Fibroblast of skin of scalp (primary cell): Measurements from ENCODE around the gene SERTAD2. TPM values are rescaled to one million over a fixed set of nuclear protein-coding genes. Genes with fewer than 3 reads are reported as not detected.

Experiments used
- DNase-seq: peaks from one replicate; pipeline ENCODE4 v3.0.0-alpha.2; 2013
- polyA plus RNA-seq, 2 experiments: library from polyadenylated mRNA; unstranded; fragments of 120-200 nt; gene quantifications; one replicate each; pipeline ENCODE4 v1.2.1, GENCODE V29; 2013; ENCODE audit not compliant: insufficient read length in 2 of 2

Gene SERTAD2
- polyA plus RNA-seq (2013, experiment 1 of 2; ENCODE audit: insufficient read length) = 40.1 TPM
- 42.1 TPM for polyA plus RNA-seq (2013, experiment 2 of 2; ENCODE audit: insufficient read length)

GRCh38 chr2:64653109-64654062 lies at the start of gene SERTAD2:
TSS of gene SERTAD2 (minus strand) at chr2:64653913. CDS start at chr2:64636871, 17,042 bp downstream.
- peak; percentile 92 for DNase-seq

DNA sequence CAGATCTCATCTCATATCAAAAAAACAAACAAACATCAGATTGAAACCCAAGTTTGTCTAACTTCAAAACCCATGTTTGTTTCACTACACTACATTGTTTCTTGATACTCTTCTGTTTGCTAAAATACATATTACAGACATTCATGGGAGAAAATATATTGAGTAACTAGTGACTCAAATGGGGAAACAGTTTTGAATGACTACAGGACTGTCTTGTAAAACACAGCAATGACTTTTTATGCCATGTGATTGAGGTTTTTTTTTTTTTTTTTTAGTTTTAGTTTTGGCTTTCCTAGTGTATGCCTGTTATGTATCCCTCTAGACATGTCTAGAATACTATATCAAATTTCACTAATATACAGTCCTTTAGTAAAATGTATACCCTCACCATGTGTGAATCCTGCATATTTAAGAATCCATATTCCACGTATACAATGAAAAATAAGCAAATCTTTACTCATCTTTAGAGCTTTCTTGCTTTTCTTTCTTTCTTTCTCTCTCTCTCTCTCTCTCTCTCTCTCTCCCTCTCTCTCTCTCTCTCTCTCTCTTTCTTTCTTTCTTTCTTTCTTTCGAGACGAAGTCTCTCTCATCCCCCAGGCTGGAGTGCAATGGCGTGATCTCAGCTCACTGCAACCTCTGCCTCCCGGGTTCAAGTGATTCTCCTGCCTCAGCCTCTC lies 46.6 kb upstream of the SERTAD2 start:
- peak; percentile 29 for DNase-seq

DNA sequence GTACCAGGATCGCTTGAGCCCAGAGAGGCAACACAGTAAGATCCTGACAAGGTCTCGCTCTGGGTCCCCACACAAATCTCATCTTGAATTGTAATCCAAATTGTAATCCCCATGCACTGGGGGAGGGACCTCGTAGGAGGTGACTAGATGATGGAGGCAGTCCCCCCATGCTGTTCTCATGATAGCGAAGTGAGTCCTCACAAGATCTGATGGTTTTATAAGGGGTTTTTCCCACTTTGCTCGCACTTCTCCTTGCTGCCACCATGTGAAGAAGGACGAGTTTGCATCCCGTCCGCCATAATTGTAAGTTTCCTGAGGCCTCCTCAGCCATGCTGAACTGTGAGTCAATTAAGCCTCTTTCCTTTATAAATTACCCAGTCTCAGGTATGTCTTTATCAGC lies 46.0 kb upstream of the SERTAD2 start:
- DNase-seq = peak; percentile 17

- DNase-seq = peak; percentile 94
These were observed 45.1 kb upstream of the SERTAD2 start for GRCh38 chr2:64698668-64699444.

- no peak for DNase-seq
These were observed 44.5 kb upstream of the SERTAD2 start for GRCh38 chr2:64698177-64698643.

GRCh38 chr2:64697297-64698176 lies 43.8 kb upstream of the SERTAD2 start:
- DNase-seq = peak; percentile 24

GRCh38 chr2:64696636-64697035 lies 42.9 kb upstream of the SERTAD2 start:
- DNase-seq = no peak

DNA sequence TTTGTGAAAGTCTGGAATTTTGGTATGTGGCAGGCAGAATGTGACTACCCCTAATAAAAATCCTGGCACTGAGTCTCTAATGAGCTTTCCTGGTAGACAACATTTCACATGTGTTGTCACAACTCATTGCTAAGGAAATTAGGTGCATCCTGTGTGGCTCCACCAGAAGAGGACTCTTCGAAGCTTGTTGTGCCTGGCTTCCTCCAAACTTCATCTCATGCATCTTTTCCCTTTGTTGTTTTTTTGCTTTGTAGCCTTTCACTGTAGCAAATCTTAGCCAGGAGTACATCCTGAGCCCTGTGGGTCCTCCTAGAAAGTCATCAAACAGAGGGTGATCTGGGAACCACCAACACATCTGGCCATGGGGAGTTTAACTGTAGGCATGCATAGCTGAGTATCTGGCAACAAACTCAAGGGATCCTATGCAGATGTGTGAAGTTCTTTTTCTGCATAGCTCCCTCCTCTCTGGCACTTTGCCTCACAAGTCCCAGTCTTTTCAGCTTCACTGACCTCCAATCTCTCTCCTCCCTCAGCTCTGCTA lies 42.1 kb upstream of the SERTAD2 start:
- peak; percentile 49 for DNase-seq

DNA sequence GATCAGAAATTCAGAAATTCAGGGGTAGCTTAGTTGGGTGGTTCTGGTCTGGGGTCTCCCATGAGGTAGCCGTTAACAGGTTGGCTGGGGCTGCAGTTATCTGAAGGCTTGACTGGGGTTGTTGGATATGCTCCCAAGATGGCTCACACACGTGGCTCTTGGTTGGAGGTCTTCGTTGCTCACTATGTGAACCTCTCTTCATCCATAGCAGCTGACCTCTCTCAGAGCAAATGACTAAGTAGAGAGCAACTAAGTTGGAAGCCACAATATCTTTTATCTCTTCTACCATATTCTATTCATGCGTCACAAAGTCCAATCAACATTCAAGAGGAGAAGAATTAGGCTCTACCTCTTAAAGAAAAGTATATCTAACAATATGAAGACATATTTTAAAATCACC lies 38.7 kb upstream of the SERTAD2 start:
- DNase-seq = peak; percentile 61

GRCh38 chr2:64688909-64689308 lies 35.2 kb upstream of the SERTAD2 start:
- DNase-seq = no peak

DNA sequence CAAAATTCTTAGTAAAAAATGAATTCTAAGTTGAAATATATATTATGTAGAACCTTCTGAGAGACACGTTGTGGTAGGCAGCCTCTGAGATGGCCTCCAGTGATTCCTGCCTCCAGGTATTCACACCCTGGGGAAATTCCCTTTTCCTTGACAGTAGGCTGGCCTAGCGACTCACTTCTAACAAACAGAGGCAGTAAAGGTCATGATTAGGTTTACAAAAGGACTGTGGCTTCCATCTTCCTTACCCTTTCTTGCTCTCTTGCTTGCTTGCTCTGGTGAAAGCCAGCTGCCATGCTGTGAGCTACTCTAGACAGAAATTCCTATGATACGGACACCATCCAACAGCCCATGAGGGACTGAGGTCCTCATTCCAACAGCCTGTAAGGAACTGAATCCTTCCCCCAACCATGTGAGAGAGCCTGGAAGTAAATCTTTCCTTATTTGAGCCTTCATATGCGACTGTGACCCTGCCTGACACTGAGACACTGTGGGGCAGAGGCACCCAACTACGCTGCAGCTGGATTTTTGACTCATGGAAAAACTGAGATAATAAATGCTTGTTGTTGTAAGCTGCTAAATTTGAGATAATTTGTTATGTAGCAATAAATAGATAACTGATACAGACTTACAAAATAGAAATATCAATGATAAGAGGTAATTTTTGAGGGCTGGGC lies 32.7 kb upstream of the SERTAD2 start:
- no peak for DNase-seq

DNA sequence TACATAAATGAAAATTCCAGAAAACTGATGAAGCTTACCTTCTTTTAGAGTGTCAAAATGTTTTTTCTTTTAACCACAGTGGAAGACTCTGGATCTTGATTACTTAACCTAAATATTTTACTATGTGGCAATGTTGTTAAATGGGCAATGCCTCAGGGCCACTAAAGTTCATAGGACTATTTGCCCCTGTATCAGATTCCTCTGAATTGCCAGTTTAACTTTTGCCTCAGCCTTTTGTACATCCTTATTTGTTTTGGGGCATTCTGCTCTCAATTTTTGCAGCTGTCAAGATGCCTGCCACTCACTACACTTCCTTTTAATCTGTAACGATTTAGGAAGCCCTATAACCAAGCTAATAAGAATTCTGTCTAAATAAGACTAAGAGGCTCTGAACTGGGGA lies 31.7 kb upstream of the SERTAD2 start:
- peak; percentile 60 for DNase-seq

DNA sequence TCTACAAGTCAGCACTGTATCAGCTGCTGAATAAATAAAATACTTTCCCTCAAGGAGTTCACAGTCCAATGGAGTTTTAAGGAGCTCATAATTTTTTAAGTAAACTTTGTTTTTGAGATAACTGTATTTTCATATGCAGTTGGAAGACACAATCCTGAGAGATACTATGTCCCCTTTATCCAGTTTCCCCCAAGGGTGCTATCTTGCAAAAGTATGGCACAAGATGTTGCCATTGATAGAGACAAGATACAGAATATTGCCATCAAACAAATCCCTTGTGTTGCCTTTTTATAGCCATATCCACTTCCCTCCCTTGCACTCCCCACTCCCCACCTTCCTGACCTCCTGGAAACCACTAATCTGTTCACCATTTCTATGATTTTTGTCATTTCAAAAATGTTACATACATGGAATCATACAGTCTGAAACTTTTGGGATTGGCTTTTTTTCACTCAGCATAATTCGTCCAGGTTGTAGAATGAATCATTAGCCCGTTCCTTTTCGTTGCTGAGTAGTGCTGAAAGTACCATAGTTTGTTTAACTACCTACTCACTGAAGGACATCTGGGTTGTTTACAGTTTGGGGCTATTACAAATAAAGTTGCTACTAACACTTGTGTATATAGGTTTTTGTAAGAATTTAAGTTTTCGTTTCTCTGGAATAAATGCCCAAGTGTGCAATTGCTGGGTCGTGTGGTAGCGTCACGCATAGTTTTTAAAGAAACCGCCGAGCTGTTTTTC lies 30.2 kb upstream of the SERTAD2 start:
- no peak for DNase-seq

DNA sequence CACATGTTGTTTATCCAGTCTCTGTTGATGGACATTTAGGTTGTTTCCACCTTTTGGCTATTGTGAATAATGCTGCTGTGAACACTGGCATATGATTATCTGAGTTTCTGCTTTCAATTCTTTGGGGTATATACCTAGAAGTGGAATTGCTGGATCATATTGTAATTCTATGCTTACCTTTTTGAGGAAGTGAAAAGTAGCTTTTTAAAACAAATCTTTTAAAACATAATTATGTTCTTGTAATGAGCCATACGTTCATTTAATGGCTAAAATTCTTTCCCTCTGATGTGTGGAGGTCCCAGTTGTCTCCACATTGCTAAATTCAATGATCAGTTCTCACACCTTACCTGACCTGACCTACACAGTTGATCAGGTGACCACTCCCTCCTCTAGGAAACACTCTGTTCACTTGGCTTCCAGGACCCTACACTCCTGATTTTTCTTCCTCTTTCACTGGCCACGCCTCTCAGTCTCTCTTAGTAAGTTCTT lies 27.8 kb upstream of the SERTAD2 start:
- no peak for DNase-seq

DNA sequence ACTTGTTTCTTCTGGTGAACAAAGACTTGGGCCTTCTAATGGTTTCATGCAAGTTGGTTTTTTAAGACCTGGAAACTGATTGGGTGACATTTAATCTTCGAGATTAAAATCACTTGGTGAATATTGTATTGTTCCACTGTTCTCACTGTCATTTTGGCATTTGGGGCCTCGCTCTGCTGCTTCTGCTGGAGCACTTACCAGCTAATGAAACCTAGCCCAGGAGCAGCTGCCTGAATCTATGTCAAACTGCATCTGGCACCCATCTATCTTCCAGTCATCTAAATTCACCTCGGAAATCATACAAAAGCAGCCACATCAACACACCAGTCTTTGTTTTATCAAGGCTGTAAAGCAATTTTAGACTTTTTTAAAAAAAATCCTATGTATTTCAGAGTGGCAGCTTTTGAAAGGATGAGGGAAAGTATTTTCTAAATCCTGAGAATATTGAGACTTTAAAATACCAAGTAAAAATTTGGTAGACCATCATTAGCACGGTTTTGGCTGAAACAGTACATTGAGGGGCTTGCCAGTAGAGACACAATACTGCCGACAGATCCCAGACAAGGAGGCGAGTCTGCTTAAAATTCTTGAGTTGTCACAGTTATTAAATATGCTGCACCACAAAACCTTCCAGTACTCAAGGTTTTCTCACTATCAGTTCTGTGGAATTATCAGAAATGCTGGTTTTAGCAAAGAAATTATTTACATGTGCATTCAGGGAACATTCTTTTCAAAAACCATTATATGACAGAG lies 26.1 kb upstream of the SERTAD2 start:
- DNase-seq = no peak

- DNase-seq = no peak
These were observed 25.3 kb upstream of the SERTAD2 start for GRCh38 chr2:64678771-64679590.

- no peak for DNase-seq
These were observed 23.8 kb upstream of the SERTAD2 start for GRCh38 chr2:64677530-64677929.

DNA sequence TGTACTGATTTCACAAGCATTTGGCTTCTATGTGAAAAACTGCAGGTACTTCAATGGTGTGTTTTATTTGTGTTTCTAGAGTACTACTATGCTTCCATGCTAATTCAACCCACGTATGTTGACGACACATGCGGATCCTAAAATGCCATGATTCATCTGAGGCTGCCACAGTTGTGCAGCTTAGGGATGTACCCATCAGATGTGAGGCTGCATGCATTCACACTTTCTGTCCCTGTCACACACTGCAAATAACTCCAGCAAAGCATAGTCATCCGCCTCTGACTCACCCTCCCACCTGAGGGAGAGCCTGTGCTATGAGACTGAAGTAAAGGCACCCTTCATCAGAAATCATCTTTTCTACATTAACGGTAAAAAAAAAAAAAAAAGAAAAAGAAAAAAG lies 22.1 kb upstream of the SERTAD2 start:
- no peak for DNase-seq
